HL-60 (cell line): ENCODE results near the gene CFAP251.

Experiments used
- CTCF ChIP-seq: IDR thresholded peaks from one replicate; pipeline ENCODE4 v1.5.1; 2011; ENCODE audit warnings: low read length, control low read depth, inconsistent platforms; ENCODE audit not compliant: insufficient read depth
- GABPA ChIP-seq: IDR thresholded peaks from 2 replicates; pipeline ENCODE4 v1.6.1; 2012; ENCODE audit warnings: low read depth
- POLR2AphosphoS5 ChIP-seq: IDR thresholded peaks from 2 replicates; pipeline ENCODE4 v1.6.1; 2012; ENCODE audit warnings: low read depth
- REST ChIP-seq: IDR thresholded peaks from 2 replicates; pipeline ENCODE4 v1.6.1; 2012; ENCODE audit warnings: low read depth; ENCODE audit not compliant: insufficient replicate concordance
- SPI1 ChIP-seq: IDR thresholded peaks from 2 replicates; pipeline ENCODE4 v1.6.1; 2012; ENCODE audit warnings: low read depth, mild to moderate bottlenecking, borderline replicate concordance

- TF ChIP-seq CTCF (no peak), REST (no peak), POLR2AphosphoS5 (no peak), GABPA (no peak), SPI1 (no peak)
Measured at GRCh38 chr12:121871467-121871866, 46.9 kb upstream of the CFAP251 start.
